Measurements from ENCODE around the gene OCRL. TPM values are rescaled to one million over a fixed set of nuclear protein-coding genes. Genes with fewer than 3 reads are reported as not detected.
A peak's percentile ranks its signal among the peaks of the same experiment; 100 is the strongest.
"Not testable (repeated sequence)": the region's sequence is repeated elsewhere in the genome, so short reads cannot be mapped to it uniquely, and the experiment has no call there.

Gene OCRL
- total RNA-seq, 1 experiment from 2014 or later: 44.7 TPM

DNA sequence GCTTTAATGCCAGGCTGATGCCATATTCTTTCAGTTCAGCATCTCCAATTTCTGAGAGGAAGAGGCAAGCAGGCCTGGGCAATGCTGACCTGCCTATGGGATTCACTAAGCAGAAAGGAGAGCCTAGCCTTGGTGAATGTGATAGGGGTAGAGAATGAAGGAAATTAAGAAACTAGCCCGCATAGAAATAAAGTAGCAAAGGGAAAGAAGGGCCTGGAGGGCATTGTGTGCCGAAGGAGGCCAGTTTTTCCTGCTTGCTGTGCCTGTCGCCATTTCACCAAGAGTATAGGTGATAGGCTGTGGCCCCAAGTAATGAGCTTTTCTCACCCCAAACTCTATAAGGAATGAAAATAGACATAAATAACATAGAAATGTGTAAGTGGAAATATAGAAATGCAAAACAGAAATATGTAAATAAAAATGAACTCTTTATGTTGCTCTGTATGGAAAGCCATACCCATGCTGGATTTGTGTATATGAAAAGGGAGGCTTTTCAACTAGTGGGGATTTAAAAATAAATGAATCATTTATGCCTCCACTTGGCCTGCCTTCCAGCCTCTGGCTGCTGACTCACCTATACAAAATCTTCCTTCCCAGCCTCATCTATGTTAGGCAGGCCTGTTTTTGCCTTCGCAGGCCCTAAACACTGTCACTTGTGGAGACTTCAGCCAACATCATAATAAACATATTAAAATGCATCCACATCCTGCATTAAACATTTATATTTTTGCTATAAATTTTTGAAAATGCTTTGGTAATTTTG lies 5.1 kb upstream of the OCRL start:
- peak; percentile 67 for DNase-seq (ENCODE audit: low read depth)

DNA sequence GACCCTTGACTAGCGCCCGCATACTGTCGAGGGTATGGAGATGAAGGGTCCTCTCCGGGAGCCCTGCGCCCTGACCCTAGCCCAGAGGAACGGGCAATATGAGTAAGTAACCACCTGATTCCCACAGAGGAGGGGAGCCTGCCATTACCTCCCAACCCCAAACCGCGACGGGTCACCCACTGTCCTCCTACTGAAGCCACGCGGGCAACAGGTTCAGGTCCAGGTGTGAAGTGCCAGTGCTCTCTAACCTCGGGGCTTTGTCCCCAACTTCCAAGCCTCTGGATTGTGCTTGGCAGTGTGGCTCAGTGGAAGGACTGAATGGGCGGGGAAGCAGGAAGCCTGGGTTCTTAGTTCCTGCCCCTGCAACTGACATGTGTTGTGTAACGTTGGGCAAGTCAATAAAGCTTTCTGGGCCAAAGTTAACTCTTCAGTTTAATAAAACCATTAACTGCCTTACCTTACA lies 694 bp downstream of the OCRL start:
- DNase-seq (ENCODE audit: low read depth): peak; percentile 31

DNA sequence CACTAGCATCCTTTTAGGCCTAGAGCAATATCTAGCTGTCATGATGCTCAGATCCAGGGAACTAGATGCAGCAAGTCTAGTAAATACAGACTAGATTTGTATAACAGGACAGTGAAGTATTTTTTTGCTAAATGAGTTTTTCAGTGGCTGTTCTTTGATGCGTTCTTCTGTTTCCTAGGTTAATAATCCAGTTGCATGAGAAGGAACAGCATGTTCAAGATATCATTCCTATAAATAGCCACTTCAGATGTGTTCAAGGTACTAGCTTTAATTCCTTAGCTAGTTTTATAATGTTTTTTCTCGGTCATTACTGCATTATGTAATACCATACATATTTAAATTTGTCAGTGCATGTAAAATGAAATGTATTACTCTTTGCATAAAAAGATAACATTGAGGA lies 4.7 kb downstream of the OCRL start:
- DNase-seq (ENCODE audit: low read depth): no peak

- no peak for DNase-seq (ENCODE audit: low read depth)
Measured at GRCh38 chrX:129545408-129545807, 5.3 kb downstream of the OCRL start.

GRCh38 chrX:129549124-129549523 lies 9.1 kb downstream of the OCRL start:
- no peak for DNase-seq (ENCODE audit: low read depth)

- no peak for DNase-seq (ENCODE audit: low read depth)
Measured at GRCh38 chrX:129553619-129554288, 13.7 kb downstream of the OCRL start.

DNA sequence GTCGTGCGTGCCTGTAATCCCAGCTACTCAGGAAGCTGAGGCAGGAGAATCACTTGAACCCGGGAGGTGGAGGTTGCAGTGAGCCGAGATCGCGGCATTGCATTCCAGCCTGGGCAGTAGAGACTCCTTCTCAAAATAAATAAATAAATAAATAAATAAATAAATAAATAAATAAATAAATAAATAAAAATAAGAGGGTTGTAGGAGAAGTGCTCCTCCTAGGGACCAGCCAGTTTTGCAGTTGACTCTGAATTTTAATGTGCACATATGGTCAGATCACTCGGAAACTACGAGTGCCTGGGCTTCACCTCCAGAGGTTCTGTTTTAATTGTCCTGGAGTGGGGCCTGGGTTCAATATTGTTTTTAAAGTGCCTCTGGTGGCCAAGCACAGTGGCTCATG lies 14.8 kb downstream of the OCRL start:
- DNase-seq (ENCODE audit: low read depth): not testable (repeated sequence)

DNA sequence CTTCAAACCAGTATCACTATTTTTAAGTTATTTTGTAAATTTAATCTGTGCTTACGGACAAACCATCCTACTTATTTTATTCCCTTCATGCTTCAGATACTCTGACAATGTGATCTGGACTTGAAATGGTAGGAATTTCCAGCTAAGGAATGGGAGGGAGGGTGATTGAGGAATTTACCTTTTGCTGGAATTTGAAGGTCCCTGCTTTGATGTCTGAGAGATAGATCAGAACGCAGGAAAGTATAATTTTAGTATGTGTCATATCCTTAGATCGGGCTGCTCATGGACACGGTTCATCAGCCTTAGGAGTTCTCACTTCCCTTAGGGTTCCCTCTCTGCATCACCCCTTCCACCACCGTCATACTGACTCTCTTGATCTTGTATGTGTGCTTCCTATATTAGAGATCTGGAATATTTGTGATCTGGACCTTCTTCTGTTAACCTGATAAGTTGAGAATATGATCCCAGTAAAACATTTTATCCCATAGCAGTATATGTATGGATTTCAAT lies 16.8 kb downstream of the OCRL start:
- DNase-seq (ENCODE audit: low read depth): no peak

DNA sequence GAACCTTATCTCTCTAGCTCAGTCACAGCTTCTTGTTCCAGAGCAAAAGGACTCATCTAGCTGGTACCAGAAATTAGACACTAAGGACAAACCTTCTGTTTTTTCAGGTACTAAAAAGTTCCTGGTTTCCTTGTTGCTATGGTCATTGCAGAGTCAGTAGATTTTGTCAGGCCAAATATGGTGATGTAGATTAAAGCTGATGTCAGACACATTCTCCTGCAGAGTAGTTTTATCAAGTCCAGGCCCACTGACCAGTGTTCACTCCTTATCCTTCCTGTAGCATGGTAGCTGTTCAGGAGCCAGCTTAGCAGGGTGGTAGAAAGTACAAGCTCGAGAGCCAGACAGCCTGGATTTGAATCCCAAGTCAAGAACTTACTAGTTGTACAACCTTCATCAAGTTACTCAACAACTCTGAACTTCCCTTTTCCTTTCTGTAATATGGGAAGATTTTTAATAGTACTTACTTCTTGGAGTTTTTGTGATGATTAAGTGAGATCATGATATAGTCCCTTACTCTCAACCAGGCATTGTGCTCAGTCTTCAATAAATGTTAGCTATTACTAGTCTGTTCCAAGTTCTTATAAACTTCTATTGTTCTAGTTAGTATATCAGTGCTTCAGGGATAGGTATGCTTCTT lies 17.9 kb downstream of the OCRL start:
- DNase-seq (ENCODE audit: low read depth): no peak

- no peak for DNase-seq (ENCODE audit: low read depth)
Measured at GRCh38 chrX:129559783-129560182, 19.7 kb downstream of the OCRL start.

GRCh38 chrX:129561453-129561852 lies 21.4 kb downstream of the OCRL start:
- DNase-seq (ENCODE audit: low read depth): no peak

DNA sequence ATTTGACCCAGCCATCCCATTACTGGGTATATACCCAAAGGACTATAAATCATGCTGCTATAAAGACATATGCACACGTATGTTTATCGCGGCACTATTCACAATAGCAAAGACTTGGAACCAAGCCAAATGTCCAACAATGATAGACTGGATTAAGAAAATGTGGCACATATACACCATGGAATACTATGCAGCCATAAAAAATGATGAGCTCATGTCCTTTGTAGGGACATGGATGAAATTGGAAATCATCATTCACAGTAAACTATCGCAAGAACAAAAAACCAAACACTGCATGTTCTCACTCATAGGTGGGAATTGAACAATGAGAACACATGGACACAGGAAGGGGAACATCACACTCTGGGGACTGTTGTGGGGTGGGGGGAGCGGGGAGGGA lies 24.3 kb downstream of the OCRL start:
- DNase-seq (ENCODE audit: low read depth): not testable (repeated sequence)

DNA sequence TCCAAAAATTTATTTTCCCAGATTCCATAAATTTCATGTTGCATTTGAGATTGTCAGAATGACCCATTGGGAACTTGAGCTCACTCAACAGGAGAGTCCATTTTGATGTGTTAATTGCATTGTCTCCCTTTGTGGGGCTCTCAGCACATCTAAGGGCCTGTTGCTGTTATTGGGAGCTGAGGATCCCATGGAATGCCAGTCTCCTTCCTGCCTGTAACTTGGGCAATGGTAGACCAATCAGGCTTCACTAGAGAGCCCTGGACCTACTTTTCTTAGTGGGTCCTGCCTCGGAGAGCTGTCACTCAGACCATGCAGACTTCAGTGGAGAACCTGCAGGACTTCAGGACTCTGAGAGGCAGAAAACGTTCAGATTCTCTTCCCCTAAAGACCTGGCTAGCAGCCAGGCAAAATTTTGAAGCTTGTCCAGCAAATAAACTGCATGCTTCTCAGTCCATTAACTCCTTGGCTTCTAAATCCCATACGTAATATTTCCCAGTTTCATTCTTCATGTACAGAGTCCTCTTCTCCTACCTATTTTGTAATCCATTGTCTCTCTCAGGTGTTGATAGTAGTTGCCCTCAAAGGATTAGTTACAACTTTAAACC lies 25.1 kb downstream of the OCRL start:
- no peak for DNase-seq (ENCODE audit: low read depth)

- no peak for DNase-seq (ENCODE audit: low read depth)
Measured at GRCh38 chrX:129566073-129566472, 26.0 kb downstream of the OCRL start.

DNA sequence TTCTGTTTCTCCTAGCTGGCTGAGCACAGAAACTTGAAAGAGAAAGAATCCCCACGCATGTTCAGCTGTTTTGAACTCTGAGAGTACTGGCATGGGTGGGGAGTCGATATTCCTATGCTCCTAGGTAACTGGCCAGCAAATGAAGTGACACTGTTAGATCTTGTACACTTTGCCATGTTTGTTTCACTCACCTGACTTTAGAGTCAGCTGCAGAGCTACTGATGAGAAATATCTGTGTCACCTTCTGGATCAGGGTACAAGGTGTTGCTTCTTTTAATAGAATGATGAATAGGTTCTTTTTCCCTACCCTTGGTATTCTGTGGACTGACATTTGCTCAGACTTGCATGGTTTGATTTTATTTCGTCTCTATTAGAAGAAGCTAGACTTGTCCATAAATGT lies 28.3 kb downstream of the OCRL start:
- DNase-seq (ENCODE audit: low read depth): no peak

DNA sequence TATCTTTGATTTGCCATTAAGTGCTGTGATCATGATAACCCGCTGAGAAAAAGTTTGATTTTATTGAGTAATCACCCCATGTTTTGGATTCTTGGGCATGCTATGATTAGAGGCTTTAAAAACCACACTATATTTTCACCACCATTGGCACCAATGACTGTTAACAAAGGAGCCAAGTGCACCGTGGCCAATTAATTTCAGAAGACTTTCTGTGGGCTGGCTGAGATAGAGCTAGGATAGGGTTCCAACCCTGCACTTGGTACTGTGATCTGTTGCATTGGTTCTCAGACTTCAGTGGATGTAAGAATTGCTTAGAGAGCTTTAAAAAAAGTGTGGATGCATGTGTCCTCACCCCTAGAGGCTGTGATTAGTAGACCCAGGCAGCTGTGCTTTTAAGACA lies 32.4 kb downstream of the OCRL start:
- no peak for DNase-seq (ENCODE audit: low read depth)

- not testable (repeated sequence) for DNase-seq (ENCODE audit: low read depth)
Measured at GRCh38 chrX:129573652-129574051, 33.6 kb downstream of the OCRL start.

DNA sequence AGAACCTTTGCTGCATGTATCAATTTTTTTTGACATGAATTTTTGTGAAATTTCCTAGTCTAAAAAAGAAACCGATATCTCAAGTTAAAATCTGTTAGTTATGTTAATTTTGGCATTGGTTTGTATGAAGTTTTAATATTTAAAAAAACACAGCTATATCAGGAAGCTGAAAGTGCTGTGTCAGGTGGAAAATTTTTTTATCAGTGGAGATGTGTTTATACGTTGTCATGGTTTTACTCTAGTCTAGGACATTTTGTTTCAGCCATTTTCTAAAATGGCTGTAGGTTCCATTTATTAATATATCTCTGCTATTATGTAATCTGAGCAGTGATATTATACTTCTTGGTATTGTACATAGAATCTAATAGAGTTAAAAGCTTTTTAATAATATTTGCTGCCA lies 34.2 kb downstream of the OCRL start:
- DNase-seq (ENCODE audit: low read depth): no peak

GRCh38 chrX:129576539-129576938 lies 36.5 kb downstream of the OCRL start:
- DNase-seq (ENCODE audit: low read depth): no peak

DNA sequence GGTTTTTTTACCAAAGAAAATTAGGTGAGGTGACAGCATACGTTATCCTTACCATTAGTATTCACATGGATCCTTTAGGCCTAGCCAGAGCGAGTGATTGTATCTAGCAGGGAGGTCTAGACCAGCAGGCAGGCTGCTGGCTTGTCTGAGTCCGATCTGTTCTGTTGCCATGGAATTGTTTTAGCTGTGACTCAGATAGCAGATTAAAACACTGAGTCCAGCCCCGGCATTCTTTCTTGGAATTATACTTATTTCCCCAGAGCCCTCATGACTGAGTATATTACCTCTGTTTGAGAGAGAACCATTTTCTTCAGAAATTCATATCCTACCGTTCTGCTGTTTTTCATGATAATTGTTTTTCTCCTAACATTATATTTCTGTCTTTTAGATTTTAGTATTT lies 37.4 kb downstream of the OCRL start:
- peak; percentile 86 for DNase-seq (ENCODE audit: low read depth)

GRCh38 chrX:129577877-129578276 lies 37.8 kb downstream of the OCRL start:
- DNase-seq (ENCODE audit: low read depth): no peak

DNA sequence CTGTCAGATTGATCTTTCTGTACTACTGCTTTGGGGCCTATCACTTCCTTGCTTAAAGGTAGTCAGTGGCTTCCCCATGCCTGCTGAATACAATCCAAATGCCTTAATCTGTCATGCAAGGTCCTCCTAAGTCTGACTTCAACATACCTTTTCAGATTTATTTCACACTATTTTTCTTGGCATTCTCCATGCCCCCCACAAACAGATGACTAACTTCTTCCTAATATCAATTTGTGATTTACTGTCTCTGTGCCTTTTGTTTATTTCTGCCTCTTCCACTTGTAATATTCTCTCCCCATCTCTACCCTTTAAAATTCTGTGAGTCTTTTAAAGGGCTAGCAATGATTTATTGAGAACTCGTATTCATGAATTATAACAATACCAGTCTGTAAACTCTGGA lies 41.8 kb downstream of the OCRL start:
- DNase-seq (ENCODE audit: low read depth): peak; percentile 58

Measured in M059J (cell line).